ENCODE data around the gene INAVA. TPM values are rescaled to one million over a fixed set of nuclear protein-coding genes. Genes with fewer than 3 reads are reported as not detected.

Gene INAVA
- total RNA-seq, 4 donors from 2014 or later = not detected

DNA sequence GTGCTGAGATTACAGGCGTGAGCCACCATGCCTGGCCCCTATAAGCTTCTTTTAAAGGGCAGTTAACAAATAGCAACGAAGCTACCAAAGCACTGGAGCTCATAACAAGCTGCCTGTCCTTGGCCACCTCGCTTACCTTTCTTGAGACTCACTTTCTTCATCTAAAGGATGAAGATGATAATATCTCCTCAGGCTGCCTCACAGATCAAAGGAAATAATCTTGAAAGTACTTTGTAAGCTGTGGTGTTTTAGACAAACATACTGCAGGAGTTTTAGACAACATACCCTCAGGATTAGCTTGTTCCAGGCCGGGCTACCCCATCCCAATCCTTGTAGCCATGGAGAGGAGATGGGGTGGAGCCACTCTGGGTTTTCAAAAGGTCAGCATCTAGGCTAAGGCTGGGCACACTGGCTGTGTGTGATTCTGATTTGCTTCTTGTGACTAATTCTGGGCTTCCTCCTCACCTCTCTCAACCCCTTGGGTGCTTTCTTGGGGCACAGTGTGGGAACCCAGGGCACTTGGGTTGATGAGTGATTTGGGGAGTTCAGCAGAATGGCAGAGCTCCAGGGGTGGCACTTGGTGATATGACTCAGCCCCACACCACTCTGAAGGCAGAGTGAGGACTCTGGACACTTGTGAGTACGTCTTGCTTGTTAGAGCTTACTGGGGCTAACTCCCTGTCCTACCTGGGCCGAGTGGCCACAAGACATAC is 16.7 kb upstream of the INAVA start:
- TF ChIP-seq, protein P1, sequence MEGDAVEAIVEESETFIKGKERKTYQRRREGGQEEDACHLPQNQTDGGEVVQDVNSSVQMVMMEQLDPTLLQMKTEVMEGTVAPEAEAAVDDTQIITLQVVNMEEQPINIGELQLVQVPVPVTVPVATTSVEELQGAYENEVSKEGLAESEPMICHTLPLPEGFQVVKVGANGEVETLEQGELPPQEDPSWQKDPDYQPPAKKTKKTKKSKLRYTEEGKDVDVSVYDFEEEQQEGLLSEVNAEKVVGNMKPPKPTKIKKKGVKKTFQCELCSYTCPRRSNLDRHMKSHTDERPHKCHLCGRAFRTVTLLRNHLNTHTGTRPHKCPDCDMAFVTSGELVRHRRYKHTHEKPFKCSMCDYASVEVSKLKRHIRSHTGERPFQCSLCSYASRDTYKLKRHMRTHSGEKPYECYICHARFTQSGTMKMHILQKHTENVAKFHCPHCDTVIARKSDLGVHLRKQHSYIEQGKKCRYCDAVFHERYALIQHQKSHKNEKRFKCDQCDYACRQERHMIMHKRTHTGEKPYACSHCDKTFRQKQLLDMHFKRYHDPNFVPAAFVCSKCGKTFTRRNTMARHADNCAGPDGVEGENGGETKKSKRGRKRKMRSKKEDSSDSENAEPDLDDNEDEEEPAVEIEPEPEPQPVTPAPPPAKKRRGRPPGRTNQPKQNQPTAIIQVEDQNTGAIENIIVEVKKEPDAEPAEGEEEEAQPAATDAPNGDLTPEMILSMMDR (IDR thresholded peaks at IDR 0.05; ENCODE audit: low read depth) = no peak

DNA sequence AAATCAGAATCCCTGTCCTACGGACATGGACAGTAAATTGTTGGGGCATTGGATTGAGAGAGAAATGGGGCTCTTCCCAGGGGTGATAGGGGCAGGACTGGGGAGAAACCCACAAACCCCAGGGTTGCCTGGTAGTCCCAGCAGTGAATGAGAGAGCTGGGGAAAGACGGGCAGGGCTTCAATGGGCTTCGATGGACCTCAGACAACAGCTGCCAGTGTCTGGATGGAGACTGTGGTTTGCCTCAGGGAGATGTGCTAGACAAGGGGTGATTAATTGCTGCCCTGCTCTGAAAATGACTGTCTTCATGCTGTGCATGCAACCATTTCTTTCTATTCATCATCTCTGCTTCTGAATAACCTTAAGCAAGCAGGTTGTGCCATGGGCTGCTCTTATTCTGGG is 14.5 kb upstream of the INAVA start:
- TF ChIP-seq, protein P1 (IDR thresholded peaks at IDR 0.05; ENCODE audit: low read depth) = no peak

DNA sequence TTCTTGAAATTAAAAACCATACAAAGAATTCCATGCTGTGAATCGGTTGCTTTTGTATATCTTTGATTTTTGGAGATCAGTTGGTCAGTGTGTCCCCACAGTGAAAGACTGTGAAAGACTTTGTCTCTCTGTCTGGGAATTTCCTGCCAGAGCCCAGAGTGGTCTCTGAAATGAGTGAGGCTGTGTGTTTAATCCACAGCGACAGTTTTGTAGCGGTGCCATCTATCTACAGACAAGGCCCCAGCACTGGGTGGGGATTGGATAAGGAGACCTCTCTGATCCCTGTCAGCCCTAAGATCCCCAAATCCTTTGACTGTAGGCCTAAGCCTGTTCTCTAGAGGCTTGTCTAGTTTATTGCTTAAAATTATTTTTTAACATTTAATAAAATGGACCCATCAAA is 11.6 kb upstream of the INAVA start:
- TF ChIP-seq, protein P1 (IDR thresholded peaks at IDR 0.05; ENCODE audit: low read depth) = no peak

DNA sequence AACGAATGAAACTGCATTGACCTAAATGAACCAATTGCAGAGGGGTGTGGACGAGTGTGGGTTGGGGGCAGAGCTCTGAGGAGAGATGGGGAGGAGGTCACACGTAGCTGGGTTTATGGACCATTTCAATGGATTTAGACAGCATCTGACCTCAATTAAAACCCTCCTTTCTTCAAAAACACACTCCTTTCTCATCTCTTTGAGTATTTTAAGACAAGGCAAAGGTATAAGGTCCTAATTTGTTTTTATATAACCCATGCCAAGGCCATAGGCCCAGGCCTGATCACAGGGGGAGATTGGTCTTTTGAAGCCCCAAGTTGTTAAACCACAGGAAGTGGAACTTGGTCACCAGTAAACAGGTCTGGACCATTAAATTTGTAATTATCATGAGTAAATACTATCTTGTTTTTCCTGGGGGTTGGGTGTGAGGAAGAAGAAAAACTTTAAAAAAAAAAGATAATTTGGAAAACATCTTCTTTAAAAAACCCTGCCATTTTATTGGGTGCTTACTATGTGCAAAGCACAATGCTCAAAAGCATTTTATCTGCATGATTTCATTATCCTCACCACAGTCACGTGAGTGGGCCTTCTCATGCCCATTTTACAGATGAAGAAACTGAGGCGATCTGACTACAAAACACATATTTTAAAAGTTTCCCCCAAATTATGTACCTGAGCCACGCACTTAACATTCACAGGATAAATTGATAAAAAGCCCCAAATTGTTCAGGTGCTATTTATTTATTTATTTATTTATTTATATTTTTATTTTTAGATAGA is 8.9 kb upstream of the INAVA start:
- TF ChIP-seq, protein P1 (IDR thresholded peaks at IDR 0.05; ENCODE audit: low read depth) = no peak

DNA sequence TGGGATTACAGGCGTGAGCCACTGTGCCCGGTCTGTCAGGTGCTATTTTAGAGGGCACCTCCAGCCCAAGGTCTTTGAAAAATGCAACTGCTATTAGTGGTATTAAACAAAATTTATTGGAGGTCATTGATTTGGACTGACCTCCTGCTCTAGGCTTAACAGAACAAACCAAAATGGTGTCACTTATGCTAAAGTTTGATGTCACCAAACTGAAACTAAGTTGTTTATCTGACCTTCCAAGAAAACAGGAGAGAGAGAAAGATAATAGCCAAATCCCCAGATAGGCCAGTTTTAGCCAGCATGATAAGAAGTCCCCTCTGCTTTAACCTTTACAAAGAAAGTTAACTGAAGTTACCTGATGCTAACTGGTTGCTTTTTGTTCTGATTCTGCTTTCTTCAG is 8.1 kb upstream of the INAVA start:
- TF ChIP-seq, protein P1 (IDR thresholded peaks at IDR 0.05; ENCODE audit: low read depth) = no peak

DNA sequence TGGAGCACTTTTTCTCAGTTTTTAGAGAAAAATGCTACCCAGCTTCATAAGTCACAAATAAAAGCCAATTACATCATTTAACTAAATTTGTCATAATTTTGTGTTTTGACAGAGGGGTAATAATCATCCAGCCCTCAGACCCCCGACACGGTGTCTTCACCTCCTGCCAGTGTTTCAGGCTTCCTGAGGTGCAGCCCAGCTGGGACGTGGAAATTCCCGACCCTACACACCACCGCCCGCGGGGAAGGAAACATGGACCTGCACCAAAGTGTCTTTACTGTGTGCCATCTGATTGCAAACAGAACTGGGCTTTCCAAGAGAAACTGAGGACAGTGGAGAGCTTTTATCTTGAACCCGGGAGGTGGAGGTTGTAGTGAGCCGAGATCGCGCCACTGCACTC is 7.7 kb upstream of the INAVA start:
- TF ChIP-seq, protein P1 (IDR thresholded peaks at IDR 0.05; ENCODE audit: low read depth) = no peak

DNA sequence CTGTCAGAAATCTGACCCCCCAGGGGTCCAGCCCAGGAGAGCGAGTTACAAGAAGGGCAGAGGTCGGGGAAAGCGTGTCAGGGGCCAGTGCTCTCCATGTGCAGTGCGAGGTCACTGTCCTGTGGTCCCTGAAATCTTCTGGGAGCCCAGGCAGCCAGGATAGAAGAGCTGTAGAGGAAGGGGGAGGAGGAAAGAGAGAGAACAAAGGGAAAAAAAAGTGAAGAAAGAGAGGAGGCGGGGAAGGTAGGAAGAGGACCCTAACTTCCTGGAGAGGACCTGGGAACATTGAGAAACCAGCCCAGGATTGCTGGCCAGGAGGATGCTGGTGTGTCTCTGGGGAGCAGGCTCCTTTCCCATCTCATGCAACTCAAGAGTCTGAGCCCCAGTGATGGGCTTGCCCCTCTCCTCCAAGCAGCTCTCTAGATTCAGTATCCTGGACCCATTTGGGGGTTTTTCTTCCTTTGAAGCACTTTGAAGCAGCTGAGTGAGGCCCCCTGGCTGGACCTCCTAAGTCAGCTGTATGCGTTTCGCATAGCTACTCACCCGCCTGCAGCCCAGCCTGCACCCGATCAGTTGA is 6.8 kb upstream of the INAVA start:
- TF ChIP-seq, protein P1 (IDR thresholded peaks at IDR 0.05; ENCODE audit: low read depth) = no peak

Measured in subcutaneous adipose tissue (tissue), 4 donors.